Measurements from ENCODE around the gene ZEB2. TPM values are rescaled to one million over a fixed set of nuclear protein-coding genes. Genes with fewer than 3 reads are reported as not detected.
A peak's percentile ranks its signal among the peaks of the same experiment; 100 is the strongest.

The ZEB2 gene
- total RNA-seq, 1 donor from 2014 or later: 89.1 TPM

GRCh38 chr2:144357623-144358373, 162.1 kb downstream of the ZEB2 start:
- no peak for DNase-seq
- TF ChIP-seq CTCF (IDR thresholded peaks at IDR 0.05; ENCODE audit: borderline replicate concordance): no peak
- Histone ChIP-seq H3K27ac (replicated peaks) (peak overlapping the region; percentile 25), H3K4me3 (no peak overlapping the region), H3K4me1 (no peaks in the 10 kb centered on the region), H3K27me3 (ENCODE audit: low read depth) (no peaks in the 10 kb centered on the region), H3K36me3 (no peaks in the 10 kb centered on the region), H3K9me3 (replicated peaks) (no peaks in the 10 kb centered on the region)
- intact Hi-C loops (cut with micrococcal nuclease): no loop called here

DNA sequence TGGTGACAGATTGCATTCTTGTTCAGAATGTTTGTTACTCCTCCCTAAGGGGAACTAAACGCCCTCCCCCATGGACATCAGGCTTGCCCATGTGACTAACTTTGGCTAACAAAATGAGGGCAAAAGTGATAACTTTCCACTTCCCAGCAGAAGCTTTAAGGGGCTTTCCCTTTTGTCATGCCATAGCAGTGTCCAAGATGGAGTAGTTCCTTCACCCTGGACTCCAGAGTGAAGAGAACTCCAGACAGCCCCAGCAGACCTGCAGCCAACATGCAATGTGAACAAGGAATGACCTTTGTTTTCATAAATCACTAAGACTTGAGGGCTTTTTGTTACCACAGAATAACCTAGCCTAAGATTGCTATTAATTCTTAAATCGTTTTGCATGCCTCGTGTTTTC, 163.5 kb downstream of the ZEB2 start:
- H3K36me3 ChIP-seq: no peaks in the 10 kb centered on the region
- no peak for DNase-seq
- TF ChIP-seq CTCF (IDR thresholded peaks at IDR 0.05; ENCODE audit: borderline replicate concordance): no peak
- H3K9me3 ChIP-seq (replicated peaks): no peaks in the 10 kb centered on the region
- H3K4me3 ChIP-seq: no peak overlapping the region
- no peak overlapping the region for H3K27ac ChIP-seq (replicated peaks)
- intact Hi-C loops (cut with micrococcal nuclease): no loop called here
- no peaks in the 10 kb centered on the region for H3K4me1 ChIP-seq
- no peaks in the 10 kb centered on the region for H3K27me3 ChIP-seq (ENCODE audit: low read depth)

- Histone ChIP-seq H3K36me3 (no peaks in the 10 kb centered on the region), H3K27me3 (ENCODE audit: low read depth) (no peaks in the 10 kb centered on the region)
- TF ChIP-seq CTCF (IDR thresholded peaks at IDR 0.05; ENCODE audit: borderline replicate concordance): no peak
Measured at GRCh38 chr2:144354953-144355352, 165.0 kb downstream of the ZEB2 start.

GRCh38 chr2:144351687-144352086, 168.2 kb downstream of the ZEB2 start:
- intact Hi-C loops (cut with micrococcal nuclease): no loop called here
- H3K9me3 ChIP-seq (replicated peaks): no peaks in the 10 kb centered on the region
- H3K4me3 ChIP-seq: no peak overlapping the region
- DNase-seq: no peak
- no peaks in the 10 kb centered on the region for H3K36me3 ChIP-seq
- H3K27me3 ChIP-seq (ENCODE audit: low read depth): no peaks in the 10 kb centered on the region
- H3K27ac ChIP-seq (replicated peaks): no peak overlapping the region
- no peak for TF ChIP-seq CTCF (IDR thresholded peaks at IDR 0.05; ENCODE audit: borderline replicate concordance)
- H3K4me1 ChIP-seq: peaks cover 22% of the 10 kb centered on the region

More at GRCh38 chr2:144354953-144355352, 165.0 kb downstream of the ZEB2 start:
- intact Hi-C loops (cut with micrococcal nuclease): no loop called here
- no peak overlapping the region for H3K4me3 ChIP-seq
- DNase-seq: no peak
- H3K27ac ChIP-seq (replicated peaks): no peak overlapping the region
- H3K4me1 ChIP-seq: peaks cover 9% of the 10 kb centered on the region
- H3K9me3 ChIP-seq (replicated peaks): no peaks in the 10 kb centered on the region

- Histone ChIP-seq H3K4me3 (no peak overlapping the region), H3K36me3 (no peaks in the 10 kb centered on the region), H3K27ac (replicated peaks) (peak overlapping the region; percentile 57), H3K9me3 (replicated peaks) (no peaks in the 10 kb centered on the region), H3K27me3 (ENCODE audit: low read depth) (no peaks in the 10 kb centered on the region), H3K4me1 (peaks cover 22% of the 10 kb centered on the region)
- no peak for DNase-seq
- intact Hi-C loops (cut with micrococcal nuclease): no loop called here
- TF ChIP-seq CTCF (IDR thresholded peaks at IDR 0.05; ENCODE audit: borderline replicate concordance): no peak
Measured at GRCh38 chr2:144350151-144350802, 169.6 kb downstream of the ZEB2 start.
